WI38 (cell line): Measurements from ENCODE around the gene L3MBTL3.
A peak's percentile ranks its signal among the peaks of the same experiment; 100 is the strongest.

Source experiments
- H3K4me3 ChIP-seq: 2 replicates; pipeline ENCODE4 v1.5.1; 2011; ENCODE audit warnings: low read depth, mild to moderate bottlenecking, control low read depth, low read length
- TF ChIP-seq, protein P1 (sequence below): IDR thresholded peaks from 2 replicates; pipeline ENCODE4 v1.5.1; 2012; ENCODE audit warnings: low read depth, mild to moderate bottlenecking, control low read depth, low read length

L3MBTL3 gene

DNA sequence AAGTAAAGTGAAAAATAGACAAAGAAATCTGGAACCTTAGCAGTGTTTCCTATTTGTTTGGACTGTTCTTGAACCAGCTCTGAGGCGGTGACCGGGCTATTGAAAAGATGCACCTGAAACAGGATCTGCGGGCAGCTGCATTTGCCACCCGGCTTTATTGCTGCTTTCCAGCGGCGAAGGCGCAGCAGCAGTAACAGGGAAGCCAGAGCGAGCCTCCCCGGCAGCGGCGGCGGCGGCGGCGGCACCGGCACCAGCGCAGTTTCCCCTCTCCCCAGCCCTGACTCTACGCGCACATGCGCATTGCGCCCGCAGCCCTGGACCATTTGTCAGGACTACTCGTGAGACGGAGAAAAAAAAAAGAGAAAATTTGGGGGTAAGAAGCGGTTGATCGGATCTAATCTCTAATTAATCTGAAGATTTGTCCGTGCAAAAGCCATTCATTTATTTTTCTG lies at the start of gene L3MBTL3:
TSS of gene L3MBTL3 (plus strand) at position 290 of the 452 bp plus-strand sequence. CDS start 24,119 bp downstream, outside the sequence.
- TF ChIP-seq, protein P1, sequence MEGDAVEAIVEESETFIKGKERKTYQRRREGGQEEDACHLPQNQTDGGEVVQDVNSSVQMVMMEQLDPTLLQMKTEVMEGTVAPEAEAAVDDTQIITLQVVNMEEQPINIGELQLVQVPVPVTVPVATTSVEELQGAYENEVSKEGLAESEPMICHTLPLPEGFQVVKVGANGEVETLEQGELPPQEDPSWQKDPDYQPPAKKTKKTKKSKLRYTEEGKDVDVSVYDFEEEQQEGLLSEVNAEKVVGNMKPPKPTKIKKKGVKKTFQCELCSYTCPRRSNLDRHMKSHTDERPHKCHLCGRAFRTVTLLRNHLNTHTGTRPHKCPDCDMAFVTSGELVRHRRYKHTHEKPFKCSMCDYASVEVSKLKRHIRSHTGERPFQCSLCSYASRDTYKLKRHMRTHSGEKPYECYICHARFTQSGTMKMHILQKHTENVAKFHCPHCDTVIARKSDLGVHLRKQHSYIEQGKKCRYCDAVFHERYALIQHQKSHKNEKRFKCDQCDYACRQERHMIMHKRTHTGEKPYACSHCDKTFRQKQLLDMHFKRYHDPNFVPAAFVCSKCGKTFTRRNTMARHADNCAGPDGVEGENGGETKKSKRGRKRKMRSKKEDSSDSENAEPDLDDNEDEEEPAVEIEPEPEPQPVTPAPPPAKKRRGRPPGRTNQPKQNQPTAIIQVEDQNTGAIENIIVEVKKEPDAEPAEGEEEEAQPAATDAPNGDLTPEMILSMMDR: no peak
- H3K4me3 ChIP-seq: peak within 1 kb of the TSS; percentile 93

DNA sequence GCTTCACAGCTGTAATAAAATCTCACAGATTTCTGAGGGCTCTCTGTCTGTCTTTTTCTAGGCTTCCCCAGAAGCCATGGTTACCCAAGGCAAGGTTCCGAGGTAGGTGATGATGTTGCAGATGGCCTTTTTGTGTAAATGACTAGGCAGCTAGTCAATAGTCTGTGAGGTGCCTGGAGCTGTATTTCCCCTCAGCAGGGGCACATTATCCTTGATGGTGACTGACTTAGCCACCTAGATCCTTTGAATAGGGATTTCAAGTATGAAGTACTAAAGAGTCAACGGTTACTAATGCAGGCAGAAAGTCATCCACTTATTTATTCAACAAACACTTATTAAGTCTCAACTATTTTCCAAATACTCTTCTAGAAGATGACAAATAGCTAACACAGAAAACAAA lies 49.3 kb upstream of the L3MBTL3 start:
- no peak overlapping the region for H3K4me3 ChIP-seq
- TF ChIP-seq, protein P1: no peak

DNA sequence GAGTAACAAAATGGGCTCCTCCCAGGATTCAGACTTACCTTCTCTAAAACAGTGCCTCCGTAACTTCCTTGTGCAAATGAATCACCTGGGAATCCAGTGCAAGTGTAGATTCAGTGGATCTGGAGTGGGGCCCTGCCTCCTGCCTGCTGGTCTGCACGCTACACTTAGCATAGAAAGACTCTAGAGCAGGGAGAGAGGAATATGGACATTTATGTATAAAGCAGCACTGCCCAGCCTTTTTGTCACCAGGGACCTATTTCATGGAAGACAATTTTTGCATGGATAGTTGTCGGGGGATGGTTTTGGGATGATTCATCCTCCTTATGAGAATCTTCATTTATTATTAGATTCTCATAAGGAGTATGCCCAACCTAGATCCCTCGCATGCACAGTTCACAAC lies 42.3 kb upstream of the L3MBTL3 start:
- TF ChIP-seq, protein P1: no peak
- no peak overlapping the region for H3K4me3 ChIP-seq

DNA sequence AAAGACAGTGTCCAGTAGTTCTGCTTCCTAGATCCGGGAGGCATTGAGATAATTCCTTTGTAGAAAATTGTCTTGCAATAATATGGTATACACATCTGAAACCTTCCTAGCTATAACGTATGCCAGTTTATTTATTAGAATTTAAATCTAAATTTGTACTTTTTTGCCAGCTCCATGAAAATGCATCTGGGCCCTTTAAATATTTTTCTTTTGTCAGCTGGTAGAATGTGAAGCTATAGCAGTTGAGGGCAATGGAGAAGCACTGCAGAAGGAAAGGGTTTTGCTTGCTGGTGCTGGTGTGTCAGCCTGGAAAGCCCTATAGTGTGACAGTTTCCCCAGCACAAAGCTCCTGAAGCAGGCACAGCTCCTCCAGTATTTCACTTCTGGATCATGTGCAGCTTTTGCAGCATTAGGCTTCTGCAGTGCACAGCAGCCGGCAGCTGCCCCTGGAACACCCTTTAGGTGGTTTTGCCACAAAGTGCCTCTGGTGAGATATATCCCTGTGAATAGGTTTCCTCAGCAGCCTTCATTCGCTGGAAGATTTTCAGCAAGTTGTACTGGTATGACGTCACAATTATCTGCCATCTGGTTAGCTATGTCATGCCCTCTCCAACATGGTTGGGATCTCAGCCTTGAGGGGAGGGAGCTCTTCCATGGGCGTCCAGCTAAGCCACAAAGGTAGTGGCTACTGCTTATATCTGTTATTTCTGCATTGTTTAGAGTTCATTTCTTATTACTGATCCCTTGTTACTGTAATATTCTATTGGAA lies 40.0 kb upstream of the L3MBTL3 start:
- TF ChIP-seq, protein P1: no peak
- no peak overlapping the region for H3K4me3 ChIP-seq

DNA sequence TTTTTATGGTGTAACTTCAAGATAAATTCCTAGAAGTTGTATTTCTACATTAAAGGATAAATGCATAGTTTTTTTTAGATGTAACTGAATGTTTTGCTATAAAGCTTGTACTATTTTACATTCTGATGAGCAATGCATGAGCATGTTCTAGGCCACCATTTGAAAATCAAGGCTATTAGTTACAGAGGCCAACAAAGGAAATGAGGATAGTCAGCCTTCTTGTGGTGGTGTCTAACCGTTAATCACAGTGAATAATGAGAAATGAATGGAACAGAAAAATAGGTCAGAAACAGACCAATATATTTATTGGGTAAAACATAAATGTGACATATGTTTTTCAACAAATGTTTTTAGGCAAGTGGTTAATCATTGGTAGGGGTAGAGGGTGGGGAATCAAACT lies 37.6 kb upstream of the L3MBTL3 start:
- no peak overlapping the region for H3K4me3 ChIP-seq
- TF ChIP-seq, protein P1: no peak

DNA sequence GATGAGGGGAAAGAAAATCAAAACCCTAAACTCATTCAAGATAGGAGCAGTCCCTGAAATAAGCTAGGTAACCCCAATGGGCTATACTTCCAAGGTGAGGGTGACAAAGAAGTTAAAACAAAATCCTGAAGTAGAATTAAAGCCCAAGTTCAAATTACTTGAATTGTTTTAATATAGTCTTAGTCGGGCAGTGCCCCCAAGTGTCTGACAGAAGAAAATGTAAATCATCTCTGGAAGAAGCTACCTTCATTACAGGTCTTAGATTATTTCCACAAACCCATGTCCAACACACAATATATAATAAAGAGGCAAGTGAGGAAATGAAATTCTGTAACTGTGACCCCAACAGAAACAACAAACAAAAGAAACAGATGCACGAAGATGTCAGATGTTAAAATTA lies 36.8 kb upstream of the L3MBTL3 start:
- TF ChIP-seq, protein P1: no peak
- H3K4me3 ChIP-seq: no peak overlapping the region

DNA sequence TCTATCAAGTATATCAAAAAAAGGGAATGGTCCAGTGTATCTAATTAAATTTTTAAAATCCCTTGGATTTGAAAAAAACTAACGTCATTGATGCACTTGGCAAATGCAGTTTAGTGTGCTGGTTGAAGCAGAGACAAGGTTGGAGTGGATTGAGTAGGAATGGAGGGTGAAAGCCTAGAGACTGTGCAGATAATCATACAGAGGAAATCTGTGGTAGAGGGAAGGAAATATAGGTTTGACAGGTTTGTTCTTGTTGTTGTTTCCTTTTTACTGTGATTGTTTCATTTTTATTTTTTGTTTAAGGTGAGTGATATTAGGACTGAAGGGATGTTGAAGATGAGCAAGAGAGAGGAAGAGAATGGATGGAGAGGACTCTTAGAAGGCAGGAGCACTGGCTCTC lies 29.0 kb upstream of the L3MBTL3 start:
- TF ChIP-seq, protein P1: no peak

More for the DNA sequence above, 29.0 kb upstream of the L3MBTL3 start:
- no peak overlapping the region for H3K4me3 ChIP-seq
